Heart left ventricle (tissue), 13 donors: Measurements from ENCODE around the gene OR10AD1.

Experiments
- CTCF ChIP-seq, 12 donors: fragments of 200-600 bp; sonication (generic) in 4 of 12; IDR thresholded peaks; one replicate each; pipeline versions ENCODE4 v1.5.0 to v1.8.0; 2018 to 2022; ENCODE audit warnings: antibody characterized with exemption in 12 of 12, mild to moderate bottlenecking in 5 of 12
- POLR2A ChIP-seq, 2 donors: fragments of 450-650 bp; IDR thresholded peaks; one replicate each; pipeline ENCODE4 v1.6.1; 2017; ENCODE audit warnings: antibody characterized with exemption in 2 of 2, mild to moderate bottlenecking in 2 of 2, moderate library complexity in 2 of 2
- donor health status: ischemic (EF 13 %, LVEDD 7.1; RV severe dilation, severe dysfunction).
- donor health status: DM: no; HTN: yes; CAD: no.
- donor health status: DM: no; HTN: no; CAD: no.
- donor health status: ischemic (EF 25% LVEDD 6.9; RV normal size, moderate dysfunction).
- donor health status: ischemic (EF 25% LVEDD 5.7; RV mildly dilated, moderate dysfunction).
- donor health status: ischemic (EF 35%, LVEDD 5.7; RV mildly dilated, moderate dysfunction).
- donor health status: nonischemic (EF 11% LVEDD 7.7; RV severe dilation, severe dysfunction).
- donor health status: DM: yes; HTN: yes; CAD: no.
- donor health status: PGD.
- donor health status: ischemic (EF 29% LVEDD 5.4; RV normal size, mild dysfunction).
- donor health status: nonischemic (EF 23%, LVEDD 6.1; RV moderate dilation, normal function).

GRCh38 chr12:48157018-48157888 is 45.8 kb downstream of the OR10AD1 start, which contains the start of gene ASB8:
- TF ChIP-seq CTCF (IDR thresholded peaks at IDR 0.05) (peak; percentile 28 to 77 (median 52)), POLR2A (IDR thresholded peaks at IDR 0.05) (peak in 1 of 2 donors; percentile 66)
